ENCODE data around the gene MLLT1.
A peak's percentile ranks its signal among the peaks of the same experiment; 100 is the strongest.

The MLLT1 gene

DNA sequence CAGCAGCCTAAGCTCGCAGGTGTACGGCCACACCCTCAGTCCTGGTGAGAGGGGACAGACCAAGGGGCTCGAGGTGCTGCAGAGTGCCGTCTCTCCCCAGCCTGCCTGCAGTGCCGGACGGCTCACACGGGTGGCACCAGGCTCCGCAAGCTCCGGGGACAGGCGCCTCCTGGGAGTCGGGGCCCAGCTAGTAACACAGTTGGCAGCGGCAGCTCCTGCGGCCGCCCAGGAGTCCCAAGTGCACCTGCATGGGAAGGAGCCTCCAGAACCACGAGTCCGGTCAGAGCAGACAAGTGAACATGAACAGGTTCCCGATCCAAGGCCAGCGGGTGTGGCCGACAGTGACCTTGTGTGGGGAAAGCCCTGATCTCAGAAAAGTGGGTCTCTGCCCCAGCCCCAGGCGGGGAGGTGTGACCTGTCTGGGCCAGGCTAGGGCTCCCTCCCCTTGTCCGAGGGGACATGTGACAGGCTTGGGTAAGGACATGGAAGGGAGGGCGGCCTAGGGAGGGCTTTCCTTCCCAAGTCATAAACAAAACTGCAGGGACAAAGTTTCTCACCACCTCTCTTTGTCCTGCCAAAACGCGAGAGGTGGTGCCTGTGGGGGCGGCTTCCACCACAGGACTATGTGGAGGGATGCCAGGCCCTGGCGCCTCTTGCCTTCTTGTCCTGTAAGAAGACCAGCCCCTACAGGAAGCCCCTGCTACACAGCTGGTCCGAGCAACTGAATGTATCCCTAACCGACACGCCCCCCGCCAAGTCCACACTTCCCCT lies 46.5 kb downstream of the MLLT1 start:
- Histone ChIP-seq H3K27ac (replicated peaks; ENCODE audit: low read length) (no peak overlapping the region), H3K18ac (ENCODE audit: low read length) (no peak overlapping the region), H3K4ac (ENCODE audit: low read length) (no peak overlapping the region), H2BK12ac (ENCODE audit: low read length) (no peak overlapping the region), H3K27me3 (ENCODE audit: control insufficient read depth in 3 of 3, insufficient read depth in 3 of 3, low read depth in 1 of 3, low read length in 3 of 3) (no peaks in the 10 kb centered on the region), H3K9me3 (replicated peaks in 1 of 2; ENCODE audit: control insufficient read depth in 2 of 2, insufficient read depth in 1 of 2, low read depth in 1 of 2, low read length in 2 of 2) (no peaks in the 10 kb centered on the region), H3K9ac (ENCODE audit: low read depth, low read length, poor library complexity) (no peak overlapping the region), H2BK15ac (ENCODE audit: low read length) (no peak overlapping the region), H3K36me3 (replicated peaks in 1 of 2; ENCODE audit: control insufficient read depth in 2 of 2, insufficient read depth in 2 of 2, low read length in 2 of 2) (peaks cover 14 to 31% of the 10 kb centered on the region in 2 donors), H2BK5ac (ENCODE audit: low read length) (no peak overlapping the region), H3K4me1 (ENCODE audit: control insufficient read depth in 2 of 2, insufficient read depth in 1 of 2, low read depth in 1 of 2, low read length in 2 of 2) (peaks cover 2 to 28% of the 10 kb centered on the region in 2 donors), H3K79me1 (ENCODE audit: low read depth, low read length) (peaks cover 52% of the 10 kb centered on the region), H2BK120ac (ENCODE audit: low read depth, low read length) (no peak overlapping the region), H3K4me2 (ENCODE audit: insufficient read depth, low read length, poor library complexity, severe bottlenecking) (no peak overlapping the region), H4K8ac (ENCODE audit: low read depth, low read length) (no peak overlapping the region), H2AFZ (ENCODE audit: low read length) (no peak overlapping the region), H4K91ac (ENCODE audit: low read depth, low read length, poor library complexity) (no peak overlapping the region), H3K14ac (ENCODE audit: low read length) (no peak overlapping the region), H3K4me3 (ENCODE audit: low read length in 2 of 2) (no peak overlapping the region), H3K23ac (ENCODE audit: low read depth, low read length, poor library complexity) (peak overlapping the region; percentile 76), H2AK5ac (ENCODE audit: low read depth, low read length) (no peak overlapping the region)
- WGBS, 2 donors (ENCODE audit: extremely low coverage in 2 of 2, insufficient read length in 2 of 2, insufficient replicate concordance in 1 of 2): no CpG with 5 or more reads among the region's 30 CpGs
- no peak for DNase-seq (ENCODE audit: low spot score)

DNA sequence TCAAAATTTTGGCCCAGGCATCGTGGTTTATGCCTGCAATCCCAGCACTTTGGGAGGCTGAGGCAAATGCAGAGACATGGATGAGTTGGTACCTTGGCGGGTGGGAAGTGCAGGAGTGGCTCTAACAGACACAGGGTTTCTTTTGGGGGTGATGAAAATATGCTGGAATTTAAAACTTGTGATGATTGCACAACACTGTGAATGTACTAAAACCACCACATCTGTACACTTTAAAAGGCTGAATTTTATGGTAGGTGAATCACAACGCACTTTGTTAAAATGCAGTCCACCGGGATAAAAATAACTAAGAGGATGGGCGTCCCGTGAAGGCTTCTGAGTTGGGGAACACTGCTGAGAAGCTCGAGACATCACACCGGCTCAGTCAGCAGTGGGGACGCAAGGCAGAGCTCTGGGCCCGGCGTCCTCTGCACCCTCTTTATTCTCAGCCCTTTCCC lies 47.1 kb downstream of the MLLT1 start:
- H3K4me1 ChIP-seq (ENCODE audit: control insufficient read depth in 2 of 2, insufficient read depth in 1 of 2, low read depth in 1 of 2, low read length in 2 of 2): peaks cover 7 to 33% of the 10 kb centered on the region in 2 donors
- H3K27me3 ChIP-seq (ENCODE audit: control insufficient read depth in 3 of 3, insufficient read depth in 3 of 3, low read depth in 1 of 3, low read length in 3 of 3): no peaks in the 10 kb centered on the region
- H3K14ac ChIP-seq (ENCODE audit: low read length): no peak overlapping the region
- H3K4me3 ChIP-seq (ENCODE audit: low read length in 2 of 2): no peak overlapping the region
- H2AK5ac ChIP-seq (ENCODE audit: low read depth, low read length): no peak overlapping the region
- H3K4me2 ChIP-seq (ENCODE audit: insufficient read depth, low read length, poor library complexity, severe bottlenecking): no peak overlapping the region
- H3K23ac ChIP-seq (ENCODE audit: low read depth, low read length, poor library complexity): peak overlapping the region; percentile 76
- no peak overlapping the region for H2AFZ ChIP-seq (ENCODE audit: low read length)
- H3K18ac ChIP-seq (ENCODE audit: low read length): no peak overlapping the region
- no peak overlapping the region for H2BK15ac ChIP-seq (ENCODE audit: low read length)
- H3K36me3 ChIP-seq (replicated peaks in 1 of 2; ENCODE audit: control insufficient read depth in 2 of 2, insufficient read depth in 2 of 2, low read length in 2 of 2): peaks cover 14 to 29% of the 10 kb centered on the region in 2 donors
- H2BK12ac ChIP-seq (ENCODE audit: low read length): no peak overlapping the region
- no peak overlapping the region for H4K91ac ChIP-seq (ENCODE audit: low read depth, low read length, poor library complexity)
- no peak overlapping the region for H2BK5ac ChIP-seq (ENCODE audit: low read length)
- H4K8ac ChIP-seq (ENCODE audit: low read depth, low read length): no peak overlapping the region
- no CpG with 5 or more reads among the region's 11 CpGs for WGBS, 2 donors (ENCODE audit: extremely low coverage in 2 of 2, insufficient read length in 2 of 2, insufficient replicate concordance in 1 of 2)
- no peaks in the 10 kb centered on the region for H3K9me3 ChIP-seq (replicated peaks in 1 of 2; ENCODE audit: control insufficient read depth in 2 of 2, insufficient read depth in 1 of 2, low read depth in 1 of 2, low read length in 2 of 2)
- no peak overlapping the region for H2BK120ac ChIP-seq (ENCODE audit: low read depth, low read length)
- DNase-seq (ENCODE audit: low spot score): no peak
- no peak overlapping the region for H3K9ac ChIP-seq (ENCODE audit: low read depth, low read length, poor library complexity)
- no peak overlapping the region for H3K4ac ChIP-seq (ENCODE audit: low read length)
- peaks cover 52% of the 10 kb centered on the region for H3K79me1 ChIP-seq (ENCODE audit: low read depth, low read length)
- H3K27ac ChIP-seq (replicated peaks; ENCODE audit: low read length): no peak overlapping the region

DNA sequence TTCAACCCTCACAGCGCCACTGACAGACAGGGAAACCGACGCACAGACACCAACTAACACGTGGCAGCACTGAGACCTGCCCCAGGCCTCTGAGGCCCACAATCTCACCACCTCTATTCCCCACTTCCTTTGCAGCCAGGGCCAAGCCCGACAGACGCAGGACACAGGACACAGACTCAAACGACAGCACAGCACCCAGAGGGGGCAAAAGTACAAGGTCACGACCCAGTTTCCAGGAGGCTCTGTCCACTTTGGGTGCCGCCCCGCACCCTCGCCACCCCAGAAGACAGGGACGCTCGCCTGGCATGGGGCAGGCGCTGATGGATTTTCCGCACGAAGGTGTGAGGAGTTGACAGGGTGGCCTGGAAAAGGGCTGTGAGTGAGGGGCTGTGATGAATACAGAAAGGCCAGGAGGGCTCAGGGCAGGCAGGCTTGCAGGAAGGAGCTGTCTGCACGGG lies 48.8 kb downstream of the MLLT1 start:
- Histone ChIP-seq H2BK12ac (ENCODE audit: low read length) (no peak overlapping the region), H3K9me3 (replicated peaks in 1 of 2; ENCODE audit: control insufficient read depth in 2 of 2, insufficient read depth in 1 of 2, low read depth in 1 of 2, low read length in 2 of 2) (no peaks in the 10 kb centered on the region), H3K36me3 (replicated peaks in 1 of 2; ENCODE audit: control insufficient read depth in 2 of 2, insufficient read depth in 2 of 2, low read length in 2 of 2) (peaks cover 21 to 43% of the 10 kb centered on the region in 2 donors), H3K9ac (ENCODE audit: low read depth, low read length, poor library complexity) (no peak overlapping the region), H2BK15ac (ENCODE audit: low read length) (no peak overlapping the region), H3K18ac (ENCODE audit: low read length) (peak overlapping the region; percentile 33), H3K4me2 (ENCODE audit: insufficient read depth, low read length, poor library complexity, severe bottlenecking) (no peak overlapping the region), H4K91ac (ENCODE audit: low read depth, low read length, poor library complexity) (no peak overlapping the region), H3K14ac (ENCODE audit: low read length) (no peak overlapping the region), H3K4ac (ENCODE audit: low read length) (no peak overlapping the region), H3K4me3 (ENCODE audit: low read length in 2 of 2) (no peak overlapping the region), H4K8ac (ENCODE audit: low read depth, low read length) (no peak overlapping the region), H2AK5ac (ENCODE audit: low read depth, low read length) (no peak overlapping the region), H2BK120ac (ENCODE audit: low read depth, low read length) (no peak overlapping the region), H2AFZ (ENCODE audit: low read length) (no peak overlapping the region), H3K23ac (ENCODE audit: low read depth, low read length, poor library complexity) (peak overlapping the region; percentile 71), H3K4me1 (ENCODE audit: control insufficient read depth in 2 of 2, insufficient read depth in 1 of 2, low read depth in 1 of 2, low read length in 2 of 2) (peaks cover 7 to 35% of the 10 kb centered on the region in 2 donors), H3K27ac (replicated peaks; ENCODE audit: low read length) (no peak overlapping the region), H3K27me3 (ENCODE audit: control insufficient read depth in 3 of 3, insufficient read depth in 3 of 3, low read depth in 1 of 3, low read length in 3 of 3) (no peaks in the 10 kb centered on the region), H2BK5ac (ENCODE audit: low read length) (no peak overlapping the region), H3K79me1 (ENCODE audit: low read depth, low read length) (peaks cover 46% of the 10 kb centered on the region)
- no CpG with 5 or more reads among the region's 17 CpGs for WGBS, 2 donors (ENCODE audit: extremely low coverage in 2 of 2, insufficient read length in 2 of 2, insufficient replicate concordance in 1 of 2)
- no peak for DNase-seq (ENCODE audit: low spot score)

DNA sequence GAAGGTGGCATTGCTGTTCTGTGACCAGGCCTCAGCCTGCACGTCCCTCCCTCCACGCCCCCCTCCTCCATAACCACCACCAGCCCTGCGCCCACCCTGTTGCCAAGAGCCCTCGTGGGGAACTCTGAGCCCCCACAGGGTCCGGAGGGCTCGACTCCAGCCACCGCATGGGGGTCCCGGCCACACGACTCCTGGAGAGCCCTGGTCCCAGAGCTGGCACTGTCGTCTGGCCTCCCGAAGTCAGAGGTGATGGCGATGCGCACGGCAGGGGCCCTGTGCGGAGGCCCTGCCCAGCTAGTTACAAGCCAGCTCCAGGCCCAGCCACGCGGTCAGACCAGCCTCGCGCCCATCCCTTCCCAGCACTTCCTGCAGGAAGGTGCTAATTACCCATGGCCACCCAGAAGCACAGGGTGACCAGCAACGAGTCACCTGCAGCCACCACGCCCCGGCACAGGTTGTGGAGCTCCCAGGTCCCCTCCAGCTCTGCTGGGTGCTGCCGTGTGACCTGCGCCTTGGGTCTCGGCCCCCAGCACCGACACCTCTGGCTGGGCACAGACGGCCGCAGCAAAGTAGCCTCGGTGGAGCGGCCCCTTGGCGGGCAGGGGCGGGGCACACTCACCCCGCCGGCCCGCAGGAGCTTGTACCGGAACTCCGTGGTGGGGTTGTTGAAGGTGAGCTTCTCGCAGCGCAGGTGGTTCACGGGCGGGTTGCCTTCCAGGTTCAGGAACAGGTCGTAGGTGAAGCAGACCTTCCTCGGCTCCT lies 49.6 kb downstream of the MLLT1 start:
- H3K18ac ChIP-seq (ENCODE audit: low read length): no peak overlapping the region
- H3K4me2 ChIP-seq (ENCODE audit: insufficient read depth, low read length, poor library complexity, severe bottlenecking): no peak overlapping the region
- H3K14ac ChIP-seq (ENCODE audit: low read length): peak overlapping the region; percentile 12
- no peak overlapping the region for H4K91ac ChIP-seq (ENCODE audit: low read depth, low read length, poor library complexity)
- H3K9ac ChIP-seq (ENCODE audit: low read depth, low read length, poor library complexity): peak overlapping the region; percentile 57
- H2BK15ac ChIP-seq (ENCODE audit: low read length): no peak overlapping the region
- WGBS, 2 donors (ENCODE audit: extremely low coverage in 2 of 2, insufficient read length in 2 of 2, insufficient replicate concordance in 1 of 2): no CpG with 5 or more reads among the region's 43 CpGs
- DNase-seq (ENCODE audit: low spot score): no peak
- no peak overlapping the region for H2AFZ ChIP-seq (ENCODE audit: low read length)
- no peak overlapping the region for H2BK5ac ChIP-seq (ENCODE audit: low read length)
- no peak overlapping the region for H2BK120ac ChIP-seq (ENCODE audit: low read depth, low read length)
- H2BK12ac ChIP-seq (ENCODE audit: low read length): no peak overlapping the region
- H3K9me3 ChIP-seq (replicated peaks in 1 of 2; ENCODE audit: control insufficient read depth in 2 of 2, insufficient read depth in 1 of 2, low read depth in 1 of 2, low read length in 2 of 2): no peaks in the 10 kb centered on the region
- no peak overlapping the region for H4K8ac ChIP-seq (ENCODE audit: low read depth, low read length)
- no peaks in the 10 kb centered on the region for H3K27me3 ChIP-seq (ENCODE audit: control insufficient read depth in 3 of 3, insufficient read depth in 3 of 3, low read depth in 1 of 3, low read length in 3 of 3)
- H3K4ac ChIP-seq (ENCODE audit: low read length): no peak overlapping the region
- H3K36me3 ChIP-seq (replicated peaks in 1 of 2; ENCODE audit: control insufficient read depth in 2 of 2, insufficient read depth in 2 of 2, low read length in 2 of 2): peaks cover 26 to 52% of the 10 kb centered on the region in 2 donors
- peak overlapping the region; percentile 27 for H2AK5ac ChIP-seq (ENCODE audit: low read depth, low read length)
- peaks cover 7 to 31% of the 10 kb centered on the region in 2 donors for H3K4me1 ChIP-seq (ENCODE audit: control insufficient read depth in 2 of 2, insufficient read depth in 1 of 2, low read depth in 1 of 2, low read length in 2 of 2)
- peak overlapping the region; percentile 40 for H3K23ac ChIP-seq (ENCODE audit: low read depth, low read length, poor library complexity)
- H3K79me1 ChIP-seq (ENCODE audit: low read depth, low read length): peaks cover 45% of the 10 kb centered on the region
- H3K4me3 ChIP-seq (ENCODE audit: low read length in 2 of 2): no peak overlapping the region
- no peak overlapping the region for H3K27ac ChIP-seq (replicated peaks; ENCODE audit: low read length)
